Measurements from ENCODE around the gene PLTP. TPM values are rescaled to one million over a fixed set of nuclear protein-coding genes. Genes with fewer than 3 reads are reported as not detected.

PLTP gene
- total and polyA plus RNA-seq, 2 of the 13 experiments (the other 11 are each of a cell fraction or from before 2014, with no cell fraction given), result 16.9 to 28.6 TPM

- TF ChIP-seq NAIF1 (CRISPR knock-in tag; IDR thresholded peaks at IDR 0.05; ENCODE audit: borderline replicate concordance) (peak; percentile 70), HIVEP1 (CRISPR knock-in tag; IDR thresholded peaks at IDR 0.05) (peak; percentile 88), SALL1 (CRISPR knock-in tag; IDR thresholded peaks at IDR 0.05) (peak; percentile 91; the same call in 1 of the 2 replicates), ZNF224 (CRISPR knock-in tag; IDR thresholded peaks at IDR 0.05) (peak; percentile 98), MBD4 (IDR thresholded peaks at IDR 0.05; ENCODE audit: borderline replicate concordance, low read length) (no peak), KAT2B (IDR thresholded peaks at IDR 0.05; ENCODE audit: borderline replicate concordance, low read depth, low read length) (no peak), GTF3A (CRISPR knock-in tag; conservative IDR thresholded peaks at IDR 0.05) (no peak; the same call in none of the 2 replicates), ZNF550 (CRISPR knock-in tag; IDR thresholded peaks at IDR 0.05; ENCODE audit: borderline replicate concordance) (0 out of 2 replicates have a peak, but pooled peaks have one; percentile 90), ZKSCAN5 (CRISPR knock-in tag; IDR thresholded peaks at IDR 0.05) (peak; percentile 34; the same call in 1 of the 2 replicates), CCDC6 (CRISPR knock-in tag; IDR thresholded peaks at IDR 0.05) (peak; percentile 92), ZNF570 (CRISPR knock-in tag; IDR thresholded peaks at IDR 0.05; ENCODE audit: borderline replicate concordance) (no peak), ZNF572 (CRISPR knock-in tag; IDR thresholded peaks at IDR 0.05) (0 out of 2 replicates have a peak, but pooled peaks have one; percentile 58), HBP1 (CRISPR knock-in tag; IDR thresholded peaks at IDR 0.05; ENCODE audit: low read depth) (0 out of 2 replicates have a peak, but pooled peaks have one; percentile 11), FOXK2 (IDR thresholded peaks at IDR 0.05) (peak; percentile 91), JUND (CRISPR knock-in tag; IDR thresholded peaks at IDR 0.05) (peak; percentile 72; the same call in 1 of the 2 replicates), ZFP36L2 (CRISPR knock-in tag; IDR thresholded peaks at IDR 0.05) (no peak), FOXA3 (CRISPR knock-in tag; IDR thresholded peaks at IDR 0.05) (peak; percentile 61), KMT2B (CRISPR knock-in tag; IDR thresholded peaks at IDR 0.05) (peak; percentile 58), ZBTB2 (CRISPR knock-in tag; IDR thresholded peaks at IDR 0.05; ENCODE audit: low read depth) (peak; percentile 81), KDM3A (CRISPR knock-in tag; IDR thresholded peaks at IDR 0.05; ENCODE audit: low read depth) (peak; percentile 91), IKZF1 (IDR thresholded peaks at IDR 0.05) (no peak), TAF15 (IDR thresholded peaks at IDR 0.05; ENCODE audit: low read depth, low read length, poor library complexity, severe bottlenecking) (peak; percentile 91), ZNF598 (CRISPR knock-in tag; IDR thresholded peaks at IDR 0.05; ENCODE audit: borderline replicate concordance) (0 out of 2 replicates have a peak, but pooled peaks have one; percentile 39), ZNF788 (CRISPR knock-in tag; IDR thresholded peaks at IDR 0.05; ENCODE audit: borderline replicate concordance) (peak; percentile 99; the same call in 1 of the 2 replicates)
- TF ChIP-seq, protein P1, sequence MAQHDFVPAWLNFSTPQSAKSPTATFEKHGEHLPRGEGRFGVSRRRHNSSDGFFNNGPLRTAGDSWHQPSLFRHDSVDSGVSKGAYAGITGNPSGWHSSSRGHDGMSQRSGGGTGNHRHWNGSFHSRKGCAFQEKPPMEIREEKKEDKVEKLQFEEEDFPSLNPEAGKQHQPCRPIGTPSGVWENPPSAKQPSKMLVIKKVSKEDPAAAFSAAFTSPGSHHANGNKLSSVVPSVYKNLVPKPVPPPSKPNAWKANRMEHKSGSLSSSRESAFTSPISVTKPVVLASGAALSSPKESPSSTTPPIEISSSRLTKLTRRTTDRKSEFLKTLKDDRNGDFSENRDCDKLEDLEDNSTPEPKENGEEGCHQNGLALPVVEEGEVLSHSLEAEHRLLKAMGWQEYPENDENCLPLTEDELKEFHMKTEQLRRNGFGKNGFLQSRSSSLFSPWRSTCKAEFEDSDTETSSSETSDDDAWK (CRISPR knock-in tag; IDR thresholded peaks at IDR 0.05), result no peak
- TF ChIP-seq, protein P2, sequence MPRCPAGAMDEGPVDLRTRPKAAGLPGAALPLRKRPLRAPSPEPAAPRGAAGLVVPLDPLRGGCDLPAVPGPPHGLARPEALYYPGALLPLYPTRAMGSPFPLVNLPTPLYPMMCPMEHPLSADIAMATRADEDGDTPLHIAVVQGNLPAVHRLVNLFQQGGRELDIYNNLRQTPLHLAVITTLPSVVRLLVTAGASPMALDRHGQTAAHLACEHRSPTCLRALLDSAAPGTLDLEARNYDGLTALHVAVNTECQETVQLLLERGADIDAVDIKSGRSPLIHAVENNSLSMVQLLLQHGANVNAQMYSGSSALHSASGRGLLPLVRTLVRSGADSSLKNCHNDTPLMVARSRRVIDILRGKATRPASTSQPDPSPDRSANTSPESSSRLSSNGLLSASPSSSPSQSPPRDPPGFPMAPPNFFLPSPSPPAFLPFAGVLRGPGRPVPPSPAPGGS (CRISPR knock-in tag; IDR thresholded peaks at IDR 0.05), result peak; percentile 87
Observed at GRCh38 chr20:45934586-45935415, 22.8 kb upstream of the PLTP start, which contains the start of gene PCIF1 (continued).

Measured in HepG2 (cell line).